T47D (cell line): ENCODE data around the gene NT5C.

ENCODE experiments used
- DNase-seq, 2 experiments: peaks; one replicate each; pipeline versions ENCODE4 v3.0.0 to v3.0.0-alpha.2; 2011 to 2012; ENCODE audit warnings: low read depth in 1 of 2, low spot score in 1 of 2
- JUND ChIP-seq: IDR thresholded peaks from 2 replicates; pipeline ENCODE4 v1.6.1; 2012; ENCODE audit warnings: low read depth
- in situ Hi-C: cut with HindIII; loops from 2 replicates; pipeline ENCODE4 v1.10.0; 2016; ENCODE audit warnings: low sequenced_read_pairs, low pct_unique_long_range_greater_than_20kb

NT5C gene

GRCh38 chr17:75124819-75125162 lies 6.8 kb downstream of the NT5C start:
- DNase-seq: no peak
- in situ Hi-C loops: no loop called here
- no peak for TF ChIP-seq JUND

GRCh38 chr17:75124041-75124818 lies 7.3 kb downstream of the NT5C start:
- no peak for TF ChIP-seq JUND
- in situ Hi-C loops: no loop called here
- no peak for DNase-seq

GRCh38 chr17:75118307-75118706 lies 13.2 kb downstream of the NT5C start:
- no peak for DNase-seq
- TF ChIP-seq JUND: no peak
- in situ Hi-C loops: no loop called here

- in situ Hi-C loops: no loop called here
- TF ChIP-seq JUND: no peak
- no peak for DNase-seq
Observed at GRCh38 chr17:75116737-75117136, 14.8 kb downstream of the NT5C start.

- in situ Hi-C loops: no loop called here
- no peak for DNase-seq
- no peak for TF ChIP-seq JUND
Observed at GRCh38 chr17:75115555-75115954, 16.0 kb downstream of the NT5C start.

- TF ChIP-seq JUND: no peak
- in situ Hi-C loops: no loop called here
- DNase-seq: no peak
Observed at GRCh38 chr17:75114552-75115314, 16.8 kb downstream of the NT5C start.

GRCh38 chr17:75113798-75114551 lies 17.6 kb downstream of the NT5C start:
- DNase-seq: peak; percentile 87 to 91
- TF ChIP-seq JUND: no peak
- in situ Hi-C loops: no loop called here

- DNase-seq: no peak
- TF ChIP-seq JUND: no peak
- in situ Hi-C loops: no loop called here
Observed at GRCh38 chr17:75111777-75112335, 19.7 kb downstream of the NT5C start.

- no peak for TF ChIP-seq JUND
- in situ Hi-C loops: no loop called here
- peak in 1 of 2 experiments; percentile 52 for DNase-seq
Observed at GRCh38 chr17:75110234-75110937, 21.2 kb downstream of the NT5C start.

- peak; percentile 16; the same call in 1 of the 2 replicates for TF ChIP-seq JUND
- in situ Hi-C loops: no loop called here
- DNase-seq: peak; percentile 92 to 98
Observed at GRCh38 chr17:75109407-75110233, 21.9 kb downstream of the NT5C start, which contains the start of gene ARMC7. Gene ARMC7 (plus strand): TSS chr17:75109969. CDS start chr17:75110289, 320 bp downstream.

- in situ Hi-C loops: no loop called here
- TF ChIP-seq JUND: no peak
- DNase-seq: no peak
Observed at GRCh38 chr17:75109046-75109406, 22.5 kb downstream of the NT5C start.

GRCh38 chr17:75108193-75108592 lies 23.3 kb downstream of the NT5C start:
- in situ Hi-C loops: no loop called here
- DNase-seq: no peak
- TF ChIP-seq JUND: no peak
